Keratinocyte (primary cell): ENCODE results near the gene DNM1.

Source experiments
- CTCF ChIP-seq, 3 experiments: IDR thresholded peaks in 1 of 3; conservative IDR thresholded peaks in 1 of 3; optimal IDR thresholded peaks in 1 of 3; 2 replicates in 2 of 3; 3 replicates in 1 of 3; pipeline versions ENCODE3 to v1.5.1; 2011; ENCODE audit warnings: low read length in 3 of 3, mild to moderate bottlenecking in 3 of 3, moderate library complexity in 2 of 3, control low read depth in 1 of 3, inconsistent platforms in 1 of 3; ENCODE audit not compliant: insufficient read depth in 2 of 3; ENCODE audit errors: extremely low read depth in 1 of 3
- EZH2 ChIP-seq: IDR thresholded peaks from one replicate; pipeline ENCODE4 v1.6.1; 2012; ENCODE audit warnings: inconsistent platforms, mild to moderate bottlenecking, low read length, moderate library complexity

- TF ChIP-seq CTCF (optimal IDR thresholded peaks at IDR 0.05 in 1 of 3, IDR thresholded peaks at IDR 0.05 in 1 of 3, conservative IDR thresholded peaks at IDR 0.05 in 1 of 3; ENCODE audit: extremely low read depth in 1 of 3, insufficient read depth in 2 of 3, low read length in 3 of 3) (no peak), EZH2 (no peak)
Observed at GRCh38 chr9:128265348-128265847, 62.2 kb downstream of the DNM1 start.
